Measurements from ENCODE around the gene FASTKD1. TPM values are rescaled to one million over a fixed set of nuclear protein-coding genes. Genes with fewer than 3 reads are reported as not detected.
"Not testable (repeated sequence)": the region's sequence is repeated elsewhere in the genome, so short reads cannot be mapped to it uniquely, and the experiment has no call there.

FASTKD1 gene
- total RNA-seq, 6 experiments from 2014 or later: 15.3 to 20.4 (median 17.2) TPM

GRCh38 chr2:169573974-169574299 is 272 bp upstream of the FASTKD1 start:
- Mint-ChIP-seq H3K27me3 (ENCODE audit: insufficient read depth) (no peaks in the 10 kb centered on the region; the same call in none of the 2 replicates), H3K9me3 (no peaks in the 10 kb centered on the region), H3K27ac (peak overlapping the region; percentile 90), H3K4me1 (ENCODE audit: low read depth) (peaks cover 30% of the 10 kb centered on the region), H3K4me3 (peak overlapping the region; percentile 99), H3K36me3 (ENCODE audit: low read depth) (peaks cover 6% of the 10 kb centered on the region; the same call in 1 of the 2 replicates)
- no peak for DNase-seq
- no peak for TF ChIP-seq CTCF (IDR thresholded peaks at IDR 0.05)

- H3K36me3 Mint-ChIP-seq (ENCODE audit: low read depth): peaks cover 6% of the 10 kb centered on the region; the same call in 1 of the 2 replicates
- peak overlapping the region; percentile 99 for H3K4me3 Mint-ChIP-seq
- H3K27ac Mint-ChIP-seq: peak overlapping the region; percentile 90
- H3K27me3 Mint-ChIP-seq (ENCODE audit: insufficient read depth): no peaks in the 10 kb centered on the region; the same call in none of the 2 replicates
- H3K4me1 Mint-ChIP-seq (ENCODE audit: low read depth): peaks cover 26% of the 10 kb centered on the region
- H3K9me3 Mint-ChIP-seq: no peaks in the 10 kb centered on the region
- no peak for TF ChIP-seq CTCF (IDR thresholded peaks at IDR 0.05)
- DNase-seq: no peak
These were observed 875 bp downstream of the FASTKD1 start for GRCh38 chr2:169572821-169573159.

- Mint-ChIP-seq H3K9me3 (no peaks in the 10 kb centered on the region), H3K27ac (no peak overlapping the region), H3K4me3 (no peak overlapping the region), H3K27me3 (ENCODE audit: insufficient read depth) (no peaks in the 10 kb centered on the region; the same call in none of the 2 replicates), H3K36me3 (ENCODE audit: low read depth) (peaks cover 6% of the 10 kb centered on the region; the same call in 1 of the 2 replicates), H3K4me1 (ENCODE audit: low read depth) (peaks cover 26% of the 10 kb centered on the region)
- DNase-seq: no peak
- no peak for TF ChIP-seq CTCF (IDR thresholded peaks at IDR 0.05)
These were observed 1.5 kb downstream of the FASTKD1 start for GRCh38 chr2:169572189-169572588.

- H3K9me3 Mint-ChIP-seq: no peaks in the 10 kb centered on the region
- H3K27ac Mint-ChIP-seq: no peak overlapping the region
- no peak overlapping the region for H3K4me3 Mint-ChIP-seq
- peaks cover 26% of the 10 kb centered on the region for H3K4me1 Mint-ChIP-seq (ENCODE audit: low read depth)
- peaks cover 6% of the 10 kb centered on the region; the same call in 1 of the 2 replicates for H3K36me3 Mint-ChIP-seq (ENCODE audit: low read depth)
- H3K27me3 Mint-ChIP-seq (ENCODE audit: insufficient read depth): no peaks in the 10 kb centered on the region; the same call in 1 of the 2 replicates
- no peak for DNase-seq
- no peak for TF ChIP-seq CTCF (IDR thresholded peaks at IDR 0.05)
These were observed 2.1 kb downstream of the FASTKD1 start for GRCh38 chr2:169571571-169571970.

GRCh38 chr2:169570752-169571151 is 2.9 kb downstream of the FASTKD1 start:
- not testable (repeated sequence) for H3K27ac Mint-ChIP-seq; H3K9me3 Mint-ChIP-seq; H3K27me3 Mint-ChIP-seq (ENCODE audit: insufficient read depth); H3K4me3 Mint-ChIP-seq; DNase-seq; H3K36me3 Mint-ChIP-seq (ENCODE audit: low read depth)
- peaks cover 26% of the 10 kb centered on the region for H3K4me1 Mint-ChIP-seq (ENCODE audit: low read depth)

- Mint-ChIP-seq H3K9me3 (no peaks in the 10 kb centered on the region), H3K4me1 (ENCODE audit: low read depth) (peaks cover 26% of the 10 kb centered on the region), H3K36me3 (ENCODE audit: low read depth) (peaks cover 6% of the 10 kb centered on the region; the same call in 1 of the 2 replicates), H3K4me3 (no peak overlapping the region), H3K27ac (no peak overlapping the region), H3K27me3 (ENCODE audit: insufficient read depth) (no peaks in the 10 kb centered on the region; the same call in 1 of the 2 replicates)
- TF ChIP-seq CTCF (IDR thresholded peaks at IDR 0.05): no peak
- DNase-seq: no peak
These were observed 3.7 kb downstream of the FASTKD1 start for GRCh38 chr2:169569948-169570347.

Measured in HFFc6 (cell line).